Left renal pelvis (tissue), 4 donors: ENCODE data around the gene DUOXA1. TPM values are rescaled to one million over a fixed set of nuclear protein-coding genes. Genes with fewer than 3 reads are reported as not detected.
"Not testable (repeated sequence)": the region's sequence is repeated elsewhere in the genome, so short reads cannot be mapped to it uniquely, and the experiment has no call there.

ENCODE experiments used
- DNase-seq, 4 donors: peaks; one replicate each; pipeline ENCODE4 v3.0.0-alpha.2; 2013; ENCODE audit warnings: low read depth in 4 of 4, low spot score in 3 of 4
- polyA plus RNA-seq, 4 donors: library from polyadenylated mRNA; unstranded; fragments of 120-200 nt; gene quantifications; one replicate each; pipeline ENCODE4 v1.2.1, GENCODE V29; 2013; ENCODE audit not compliant: insufficient read length in 4 of 4

Gene DUOXA1
- polyA plus RNA-seq, 4 donors: 0.10 to 0.66 (median 0.45) TPM

GRCh38 chr15:45115312-45115820, 14.3 kb downstream of the DUOXA1 start:
- no peak for DNase-seq

GRCh38 chr15:45114751-45115085, 15.0 kb downstream of the DUOXA1 start:
- DNase-seq: no peak

- DNase-seq: no peak
Measured at GRCh38 chr15:45114076-45114750, 15.5 kb downstream of the DUOXA1 start, which contains the start of the genes DUOX2 and DUOXA2. TSS of gene DUOX2 (minus strand) at chr15:45114172. CDS start at chr15:45113411, 761 bp downstream. TSS of gene DUOXA2 (plus strand) at chr15:45114326. CDS start at chr15:45114606, 280 bp downstream.

- no peak for DNase-seq
Measured at GRCh38 chr15:45113380-45113990, 16.2 kb downstream of the DUOXA1 start.

GRCh38 chr15:45112591-45113379, 16.9 kb downstream of the DUOXA1 start:
- no peak for DNase-seq

GRCh38 chr15:45112143-45112590, 17.5 kb downstream of the DUOXA1 start:
- DNase-seq: no peak

GRCh38 chr15:45111390-45112142, 18.1 kb downstream of the DUOXA1 start:
- no peak for DNase-seq

- no peak for DNase-seq
Measured at GRCh38 chr15:45110256-45110820, 19.3 kb downstream of the DUOXA1 start.

GRCh38 chr15:45107941-45108630, 21.6 kb downstream of the DUOXA1 start:
- DNase-seq: no peak

- no peak for DNase-seq
Measured at GRCh38 chr15:45106002-45106790, 23.5 kb downstream of the DUOXA1 start.

GRCh38 chr15:45105586-45105985, 24.1 kb downstream of the DUOXA1 start:
- DNase-seq: no peak

GRCh38 chr15:45104170-45104569, 25.5 kb downstream of the DUOXA1 start:
- DNase-seq: not testable (repeated sequence)

- DNase-seq: no peak
Measured at GRCh38 chr15:45102226-45102625, 27.5 kb downstream of the DUOXA1 start.

GRCh38 chr15:45101749-45102148, 27.9 kb downstream of the DUOXA1 start:
- no peak for DNase-seq

- DNase-seq: no peak
Measured at GRCh38 chr15:45100884-45101625, 28.6 kb downstream of the DUOXA1 start.

- DNase-seq: no peak
Measured at GRCh38 chr15:45099549-45100165, 30.0 kb downstream of the DUOXA1 start.

- DNase-seq: no peak
Measured at GRCh38 chr15:45097466-45097865, 32.2 kb downstream of the DUOXA1 start.

GRCh38 chr15:45095661-45096060, 34.0 kb downstream of the DUOXA1 start:
- DNase-seq: no peak
